ENCODE results near the gene GABRG3.
"Not testable (repeated sequence)": the region's sequence is repeated elsewhere in the genome, so short reads cannot be mapped to it uniquely, and the experiment has no call there.

The GABRG3 gene

GRCh38 chr15:26967719-26968269, 3.2 kb upstream of the GABRG3 start:
- Histone ChIP-seq H3K4me3 (no peak overlapping the region), H3K9me3 (no peaks in the 10 kb centered on the region), H3K27me3 (ENCODE audit: low read depth) (peaks cover 10% of the 10 kb centered on the region), H3K4me1 (no peaks in the 10 kb centered on the region), H3K36me3 (replicated peaks) (no peaks in the 10 kb centered on the region)
- no peak for DNase-seq (ENCODE audit: low spot score in 2 of 2)
- in situ Hi-C loops (cut with MboI; ENCODE audit: low sequenced_read_pairs): no loop called here

DNA sequence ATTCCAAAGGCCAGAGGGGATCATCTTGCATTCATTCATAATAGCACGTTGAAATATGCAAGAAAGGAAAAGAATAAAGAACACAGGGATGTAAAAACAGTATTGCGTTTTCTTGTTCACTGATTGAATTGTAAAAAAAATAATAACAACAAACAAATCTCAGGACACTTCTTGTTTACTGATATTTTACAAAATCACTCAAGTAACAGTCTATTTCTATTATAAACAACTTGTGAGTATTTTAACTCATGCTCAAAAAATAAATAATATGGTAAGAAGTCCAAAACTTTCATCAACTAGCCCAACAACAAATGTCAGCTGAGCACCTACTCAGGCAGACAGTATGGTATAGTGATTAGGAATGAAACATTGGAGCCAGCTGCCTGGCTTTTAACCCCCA, 2.2 kb upstream of the GABRG3 start:
- Histone ChIP-seq H3K36me3 (replicated peaks) (no peaks in the 10 kb centered on the region), H3K27me3 (ENCODE audit: low read depth) (peaks cover 10% of the 10 kb centered on the region), H3K9me3 (no peaks in the 10 kb centered on the region), H3K4me3 (no peak overlapping the region), H3K4me1 (no peaks in the 10 kb centered on the region)
- in situ Hi-C loops (cut with MboI; ENCODE audit: low sequenced_read_pairs): no loop called here
- no peak for DNase-seq (ENCODE audit: low spot score in 2 of 2)

GRCh38 chr15:26971271-26972018, 464 bp downstream of the GABRG3 start:
- Histone ChIP-seq H3K4me3 (peak overlapping the region; percentile 16; the same call in 1 of the 2 replicates), H3K27me3 (ENCODE audit: low read depth) (peaks cover 10% of the 10 kb centered on the region)
- in situ Hi-C loops (cut with MboI; ENCODE audit: low sequenced_read_pairs): no loop called here

GRCh38 chr15:26972636-26973035, 1.7 kb downstream of the GABRG3 start:
- no peaks in the 10 kb centered on the region for H3K9me3 ChIP-seq
- no peaks in the 10 kb centered on the region for H3K4me1 ChIP-seq
- in situ Hi-C loops (cut with MboI; ENCODE audit: low sequenced_read_pairs): no loop called here
- H3K27me3 ChIP-seq (ENCODE audit: low read depth): peaks cover 10% of the 10 kb centered on the region
- no peak overlapping the region for H3K4me3 ChIP-seq
- no peaks in the 10 kb centered on the region for H3K36me3 ChIP-seq (replicated peaks)
- DNase-seq (ENCODE audit: low spot score in 2 of 2): no peak

More at GRCh38 chr15:26971271-26972018, 464 bp downstream of the GABRG3 start:
- Histone ChIP-seq H3K4me1 (no peaks in the 10 kb centered on the region), H3K9me3 (no peaks in the 10 kb centered on the region), H3K36me3 (replicated peaks) (no peaks in the 10 kb centered on the region)
- DNase-seq (ENCODE audit: low spot score in 2 of 2): peak in 1 of 2 experiments; percentile 11

GRCh38 chr15:26974120-26974780, 3.3 kb downstream of the GABRG3 start:
- no peaks in the 10 kb centered on the region for H3K4me1 ChIP-seq
- in situ Hi-C loops (cut with MboI; ENCODE audit: low sequenced_read_pairs): no loop called here
- H3K36me3 ChIP-seq (replicated peaks): no peaks in the 10 kb centered on the region
- no peaks in the 10 kb centered on the region for H3K9me3 ChIP-seq
- peaks cover 10% of the 10 kb centered on the region for H3K27me3 ChIP-seq (ENCODE audit: low read depth)
- DNase-seq (ENCODE audit: low spot score in 2 of 2): peak in 1 of 2 experiments; percentile 48
- H3K4me3 ChIP-seq: no peak overlapping the region

GRCh38 chr15:26981492-26981891, 10.5 kb downstream of the GABRG3 start:
- no peak overlapping the region for H3K4me3 ChIP-seq
- no peak for DNase-seq (ENCODE audit: low spot score in 2 of 2)
- in situ Hi-C loops (cut with MboI; ENCODE audit: low sequenced_read_pairs): no loop called here
- H3K4me1 ChIP-seq: no peaks in the 10 kb centered on the region
- no peaks in the 10 kb centered on the region for H3K9me3 ChIP-seq
- 0 out of 2 replicates have a peak, but pooled peaks cover 3% of the 10 kb centered on the region for H3K27me3 ChIP-seq (ENCODE audit: low read depth)
- no peaks in the 10 kb centered on the region for H3K36me3 ChIP-seq (replicated peaks)

DNA sequence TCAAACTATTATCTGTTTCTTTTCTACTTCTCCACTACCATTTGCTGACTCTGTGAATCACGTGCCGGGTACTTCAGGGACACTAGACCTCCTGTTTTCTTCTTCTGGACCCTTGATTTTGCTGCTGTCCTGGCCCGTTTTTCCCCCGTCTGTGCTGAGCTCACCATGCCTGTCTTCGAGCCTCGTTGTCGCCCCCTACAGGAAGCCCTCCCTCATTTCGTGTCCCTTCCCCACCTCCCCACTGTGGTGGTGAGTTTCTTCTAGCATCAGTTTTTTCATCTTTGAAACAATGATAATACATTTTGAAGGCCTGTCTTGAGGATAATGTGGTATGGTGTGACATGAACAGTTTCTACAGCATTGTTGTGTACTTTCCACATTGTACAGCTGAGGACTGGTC, 12.8 kb downstream of the GABRG3 start:
- Histone ChIP-seq H3K36me3 (replicated peaks) (no peaks in the 10 kb centered on the region), H3K4me1 (no peaks in the 10 kb centered on the region), H3K9me3 (no peaks in the 10 kb centered on the region), H3K4me3 (no peak overlapping the region), H3K27me3 (ENCODE audit: low read depth) (0 out of 2 replicates have a peak, but pooled peaks cover 3% of the 10 kb centered on the region)
- peak in 1 of 2 experiments; percentile 67 for DNase-seq (ENCODE audit: low spot score in 2 of 2)
- in situ Hi-C loops (cut with MboI; ENCODE audit: low sequenced_read_pairs): no loop called here

GRCh38 chr15:26985050-26985449, 14.1 kb downstream of the GABRG3 start:
- no peaks in the 10 kb centered on the region for H3K9me3 ChIP-seq
- in situ Hi-C loops (cut with MboI; ENCODE audit: low sequenced_read_pairs): no loop called here
- no peak for DNase-seq (ENCODE audit: low spot score in 2 of 2)
- H3K27me3 ChIP-seq (ENCODE audit: low read depth): no peaks in the 10 kb centered on the region
- H3K4me1 ChIP-seq: no peaks in the 10 kb centered on the region
- no peak overlapping the region for H3K4me3 ChIP-seq
- no peaks in the 10 kb centered on the region for H3K36me3 ChIP-seq (replicated peaks)

DNA sequence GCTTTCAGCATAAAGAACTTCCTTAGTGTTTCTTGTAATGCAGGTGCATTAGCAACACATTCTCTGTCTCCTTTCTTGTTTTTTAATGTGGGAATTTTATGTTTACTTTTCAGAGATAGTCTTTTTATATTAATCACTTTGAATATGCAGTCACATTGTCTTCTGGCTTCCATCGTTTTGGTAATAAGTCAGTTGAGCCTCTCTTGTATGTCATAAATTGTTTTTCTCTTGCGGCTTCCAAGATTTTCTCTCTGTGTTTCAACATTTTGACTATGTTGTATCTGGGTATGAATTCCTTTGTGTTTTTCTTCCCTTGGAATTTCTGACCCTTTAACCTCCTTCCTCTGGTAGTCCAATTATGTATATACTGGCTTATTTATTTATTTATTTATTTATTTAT, 25.3 kb downstream of the GABRG3 start:
- H3K9me3 ChIP-seq: no peaks in the 10 kb centered on the region
- no peak overlapping the region for H3K4me3 ChIP-seq
- no peaks in the 10 kb centered on the region for H3K36me3 ChIP-seq (replicated peaks)
- no peaks in the 10 kb centered on the region for H3K27me3 ChIP-seq (ENCODE audit: low read depth)
- DNase-seq (ENCODE audit: low spot score in 2 of 2): no peak
- in situ Hi-C loops (cut with MboI; ENCODE audit: low sequenced_read_pairs): no loop called here
- no peaks in the 10 kb centered on the region for H3K4me1 ChIP-seq

GRCh38 chr15:27003003-27003402, 32.0 kb downstream of the GABRG3 start:
- H3K9me3 ChIP-seq; H3K27me3 ChIP-seq (ENCODE audit: low read depth); H3K36me3 ChIP-seq (replicated peaks); H3K4me1 ChIP-seq; DNase-seq (ENCODE audit: low spot score in 2 of 2); in situ Hi-C loops (cut with MboI; ENCODE audit: low sequenced_read_pairs); H3K4me3 ChIP-seq: not testable (repeated sequence)

DNA sequence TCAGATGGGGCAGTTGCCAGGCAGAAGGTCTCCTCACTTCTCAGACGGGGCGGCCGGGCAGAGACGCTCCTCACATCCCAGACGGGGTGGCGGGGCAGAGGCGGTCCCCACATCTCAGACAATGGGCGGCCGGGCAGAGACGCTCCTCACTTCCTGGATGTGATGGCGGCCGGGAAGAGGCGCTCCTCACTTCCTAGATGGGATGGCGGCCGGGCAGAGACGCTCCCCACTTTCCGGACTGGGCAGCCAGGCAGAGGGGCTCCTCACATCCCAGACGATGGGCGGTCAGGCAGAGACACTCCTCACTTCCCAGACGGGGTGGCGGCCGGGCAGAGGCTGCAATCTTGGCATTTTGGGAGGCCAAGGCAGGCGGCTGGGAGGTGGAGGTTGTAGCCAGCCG, 33.2 kb downstream of the GABRG3 start:
- H3K27me3 ChIP-seq (ENCODE audit: low read depth); in situ Hi-C loops (cut with MboI; ENCODE audit: low sequenced_read_pairs); H3K4me3 ChIP-seq; H3K9me3 ChIP-seq; H3K4me1 ChIP-seq; DNase-seq (ENCODE audit: low spot score in 2 of 2); H3K36me3 ChIP-seq (replicated peaks): not testable (repeated sequence)

GRCh38 chr15:27017168-27017809, 46.3 kb downstream of the GABRG3 start:
- DNase-seq (ENCODE audit: low spot score in 2 of 2): peak; percentile 63 to 85
- Histone ChIP-seq H3K4me3 (no peak overlapping the region), H3K9me3 (no peaks in the 10 kb centered on the region), H3K4me1 (no peaks in the 10 kb centered on the region), H3K27me3 (ENCODE audit: low read depth) (no peaks in the 10 kb centered on the region), H3K36me3 (replicated peaks) (no peaks in the 10 kb centered on the region)
- in situ Hi-C loops (cut with MboI; ENCODE audit: low sequenced_read_pairs): no loop called here

DNA sequence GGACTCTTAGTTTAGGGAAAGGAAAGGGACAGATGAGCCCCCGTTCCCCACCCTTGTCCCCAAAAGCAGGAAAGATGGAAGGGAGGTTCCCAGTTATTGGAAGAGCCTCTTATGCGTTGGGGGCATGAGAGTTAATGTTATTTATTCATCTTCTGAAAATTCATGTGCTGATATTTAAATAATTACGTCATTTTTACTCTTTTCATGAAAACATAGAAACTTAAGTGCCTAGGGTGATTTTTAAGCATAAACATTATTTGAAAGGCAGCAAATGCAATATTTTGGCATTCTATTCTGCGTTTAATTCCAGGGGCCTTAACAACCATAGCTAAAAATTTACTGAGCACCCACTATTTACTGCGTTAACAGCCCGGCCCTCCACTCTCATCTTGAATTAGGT, 48.7 kb downstream of the GABRG3 start:
- no peaks in the 10 kb centered on the region for H3K4me1 ChIP-seq
- in situ Hi-C loops (cut with MboI; ENCODE audit: low sequenced_read_pairs): no loop called here
- H3K27me3 ChIP-seq (ENCODE audit: low read depth): no peaks in the 10 kb centered on the region; the same call in 1 of the 2 replicates
- H3K4me3 ChIP-seq: no peak overlapping the region
- no peaks in the 10 kb centered on the region for H3K9me3 ChIP-seq
- no peaks in the 10 kb centered on the region for H3K36me3 ChIP-seq (replicated peaks)
- DNase-seq (ENCODE audit: low spot score in 2 of 2): no peak
